22Rv1 (cell line): Measurements from ENCODE around the gene EIF3J.
"Not testable (repeated sequence)": the region's sequence is repeated elsewhere in the genome, so short reads cannot be mapped to it uniquely, and the experiment has no call there.

Experiments used
- H3K27ac ChIP-seq: fragments of 450-650 bp; 2 replicates; pipeline ENCODE4 v1.5.1; 2017
- CTCF ChIP-seq: fragments of 450-650 bp; IDR thresholded peaks from 2 replicates; pipeline ENCODE4 v1.5.1; 2017; ENCODE audit warnings: mild to moderate bottlenecking
- ZFX ChIP-seq: fragments of 450-650 bp; IDR thresholded peaks from 2 replicates; pipeline ENCODE4 v1.6.1; 2017; ENCODE audit warnings: antibody characterized with exemption, borderline replicate concordance

The EIF3J gene

GRCh38 chr15:44501768-44502366, 35.1 kb upstream of the EIF3J start:
- no peak overlapping the region for H3K27ac ChIP-seq
- TF ChIP-seq CTCF: peak; percentile 80
- no peak for TF ChIP-seq ZFX

- TF ChIP-seq CTCF: no peak
- no peak overlapping the region for H3K27ac ChIP-seq
These were observed 20.5 kb upstream of the EIF3J start for GRCh38 chr15:44516436-44516835.

- no peak for TF ChIP-seq CTCF
- no peak overlapping the region for H3K27ac ChIP-seq
These were observed 17.4 kb upstream of the EIF3J start for GRCh38 chr15:44519537-44519936.

GRCh38 chr15:44525018-44525417, 11.9 kb upstream of the EIF3J start:
- H3K27ac ChIP-seq: no peak overlapping the region
- no peak for TF ChIP-seq CTCF
- no peak for TF ChIP-seq ZFX

GRCh38 chr15:44527241-44527640, 9.7 kb upstream of the EIF3J start:
- TF ChIP-seq CTCF: no peak
- no peak for TF ChIP-seq ZFX
- no peak overlapping the region for H3K27ac ChIP-seq

GRCh38 chr15:44529864-44530604, 6.9 kb upstream of the EIF3J start:
- H3K27ac ChIP-seq: 0 out of 2 replicates have a peak overlapping the region, but pooled peaks have one; percentile 9
- TF ChIP-seq CTCF: no peak
- TF ChIP-seq ZFX: no peak

- TF ChIP-seq ZFX (no peak), CTCF (no peak)
- H3K27ac ChIP-seq: 0 out of 2 replicates have a peak overlapping the region, but pooled peaks have one; percentile 9
These were observed 6.3 kb upstream of the EIF3J start for GRCh38 chr15:44530653-44531052.

GRCh38 chr15:44532275-44532674, 4.7 kb upstream of the EIF3J start:
- not testable (repeated sequence) for H3K27ac ChIP-seq
